SW480 (cell line): Measurements from ENCODE around the gene BRIX1.
"Not testable (repeated sequence)": the region's sequence is repeated elsewhere in the genome, so short reads cannot be mapped to it uniquely, and the experiment has no call there.

ENCODE experiments used
- DNase-seq: peaks from one replicate; pipeline ENCODE4 v3.0.0-alpha.2; 2016; ENCODE audit warnings: low spot score

Gene BRIX1

DNA sequence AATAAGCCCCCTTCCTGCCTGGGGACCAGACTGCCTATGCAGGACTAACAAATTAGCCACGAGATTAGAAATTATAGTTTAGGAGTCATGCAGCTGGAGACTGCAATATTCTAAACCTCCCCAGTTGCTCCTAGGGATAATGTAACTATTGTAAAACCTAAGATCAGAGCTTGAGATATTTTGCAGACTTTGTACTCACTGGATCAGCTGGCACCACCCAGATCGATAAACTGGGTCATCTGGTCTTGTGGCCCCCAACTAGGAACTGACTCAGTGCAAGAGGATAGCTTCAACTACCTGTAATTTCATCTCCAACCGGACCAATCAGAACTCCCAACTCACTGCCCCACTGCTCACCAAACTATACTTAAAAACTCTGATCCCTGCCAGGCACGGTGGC is 52.0 kb downstream of the BRIX1 start:
- DNase-seq = no peak

DNA sequence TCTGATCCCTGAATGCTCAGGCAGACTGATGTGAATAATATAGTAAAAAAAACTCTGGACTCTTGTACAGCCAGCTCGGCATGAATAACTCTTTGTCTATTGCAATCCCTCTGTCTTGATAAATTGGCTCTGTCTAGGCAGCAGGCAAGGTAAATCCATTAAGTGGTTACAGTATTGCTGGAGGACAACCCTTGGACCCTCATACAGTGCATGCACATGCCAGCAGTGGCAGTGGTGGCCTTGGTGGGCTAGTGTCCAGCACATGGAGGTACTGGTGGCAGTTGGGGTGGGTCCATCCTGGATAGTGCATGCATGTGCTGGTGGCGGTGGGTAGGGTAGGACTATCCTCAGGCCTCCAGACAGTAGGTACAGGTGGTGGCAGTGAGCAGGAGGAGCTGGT is 52.7 kb downstream of the BRIX1 start:
- DNase-seq = no peak

DNA sequence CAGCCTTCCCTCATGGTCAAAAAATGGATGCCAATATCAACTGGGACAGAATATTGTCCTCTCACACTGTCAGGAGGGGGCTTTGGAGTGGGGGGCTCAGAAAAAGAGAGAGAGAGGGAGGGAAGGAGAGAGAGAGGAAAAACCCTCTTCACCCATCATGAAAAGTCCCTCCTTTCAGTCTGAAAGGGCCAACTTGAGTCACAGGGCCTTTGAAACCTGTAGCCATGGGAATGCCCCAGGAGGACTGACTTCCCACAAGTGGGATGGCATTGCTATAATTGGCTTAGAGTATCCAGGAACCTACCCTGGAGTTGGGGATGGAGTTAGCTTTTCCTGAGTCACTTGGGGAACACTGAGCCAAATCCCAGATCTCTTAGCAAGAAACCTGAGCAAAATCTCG is 55.0 kb downstream of the BRIX1 start:
- DNase-seq = no peak

DNA sequence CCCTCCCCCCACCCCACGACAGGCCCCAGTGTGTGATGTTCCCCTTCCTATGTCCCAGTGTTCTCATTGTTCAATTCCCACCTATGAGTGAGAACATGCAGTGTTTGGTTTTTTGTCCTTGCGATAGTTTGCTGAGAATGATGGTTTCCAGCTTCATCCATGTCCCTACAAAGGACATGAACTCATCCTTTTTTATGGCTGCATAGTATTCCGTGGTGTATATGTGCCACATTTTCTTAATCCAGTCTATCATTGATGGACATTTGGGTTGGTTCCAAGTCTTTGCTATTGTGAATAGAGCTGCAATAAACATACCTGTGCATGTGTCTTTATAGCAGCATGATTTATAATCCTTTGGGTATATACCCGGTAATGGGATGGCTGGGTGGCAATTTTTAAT is 56.1 kb downstream of the BRIX1 start:
- not testable (repeated sequence) for DNase-seq
